Gastrocnemius medialis (tissue), 4 donors: ENCODE results near the gene PLAC1.

Experiments
- CTCF ChIP-seq, 5 experiments: fragments of 450-650 bp in 3 of 5; fragments of 200-600 bp in 2 of 5; sonication (generic) in 2 of 5; IDR thresholded peaks in 4 of 5; conservative IDR thresholded peaks in 1 of 5; 1 replicate in 4 of 5; 2 replicates in 1 of 5; pipeline ENCODE4 v1.5.1; 2016 to 2019; ENCODE audit warnings: antibody characterized with exemption in 5 of 5, mild to moderate bottlenecking in 3 of 5, moderate library complexity in 3 of 5
- POLR2A ChIP-seq, 2 donors: fragments of 450-650 bp; IDR thresholded peaks; one replicate each; pipeline ENCODE4 v1.6.1; 2017; ENCODE audit warnings: antibody characterized with exemption in 2 of 2, mild to moderate bottlenecking in 2 of 2, moderate library complexity in 2 of 2

- TF ChIP-seq CTCF (IDR thresholded peaks at IDR 0.05 in 4 of 5, conservative IDR thresholded peaks at IDR 0.05 in 1 of 5) (no peak), POLR2A (IDR thresholded peaks at IDR 0.05) (no peak)
Observed at GRCh38 chrX:134632355-134632754, 25.9 kb downstream of the PLAC1 start.
